ENCODE data around the gene PTH2.
"Not testable (repeated sequence)": the region's sequence is repeated elsewhere in the genome, so short reads cannot be mapped to it uniquely, and the experiment has no call there.

DNA sequence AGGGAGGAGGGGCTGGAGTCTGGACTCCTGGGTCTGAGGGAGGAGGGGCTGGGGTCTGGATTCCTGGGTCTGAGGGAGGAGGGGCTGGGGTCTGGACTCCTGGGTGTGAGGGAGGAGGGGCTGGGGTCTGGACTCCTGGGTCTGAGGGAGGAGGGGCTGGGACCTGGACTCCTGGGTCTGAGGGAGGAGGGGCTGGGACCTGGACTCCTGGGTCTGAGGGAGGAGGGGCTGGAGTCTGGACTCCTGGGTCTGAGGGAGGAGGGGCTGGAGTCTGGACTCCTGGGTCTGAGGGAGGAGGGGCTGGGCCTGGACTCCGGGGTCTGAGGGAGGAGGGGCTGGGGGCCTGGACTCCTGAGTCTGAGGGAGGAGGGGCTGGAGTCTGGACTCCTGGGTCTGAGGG lies 37.9 kb upstream of the PTH2 start:
- TF ChIP-seq, protein P1, sequence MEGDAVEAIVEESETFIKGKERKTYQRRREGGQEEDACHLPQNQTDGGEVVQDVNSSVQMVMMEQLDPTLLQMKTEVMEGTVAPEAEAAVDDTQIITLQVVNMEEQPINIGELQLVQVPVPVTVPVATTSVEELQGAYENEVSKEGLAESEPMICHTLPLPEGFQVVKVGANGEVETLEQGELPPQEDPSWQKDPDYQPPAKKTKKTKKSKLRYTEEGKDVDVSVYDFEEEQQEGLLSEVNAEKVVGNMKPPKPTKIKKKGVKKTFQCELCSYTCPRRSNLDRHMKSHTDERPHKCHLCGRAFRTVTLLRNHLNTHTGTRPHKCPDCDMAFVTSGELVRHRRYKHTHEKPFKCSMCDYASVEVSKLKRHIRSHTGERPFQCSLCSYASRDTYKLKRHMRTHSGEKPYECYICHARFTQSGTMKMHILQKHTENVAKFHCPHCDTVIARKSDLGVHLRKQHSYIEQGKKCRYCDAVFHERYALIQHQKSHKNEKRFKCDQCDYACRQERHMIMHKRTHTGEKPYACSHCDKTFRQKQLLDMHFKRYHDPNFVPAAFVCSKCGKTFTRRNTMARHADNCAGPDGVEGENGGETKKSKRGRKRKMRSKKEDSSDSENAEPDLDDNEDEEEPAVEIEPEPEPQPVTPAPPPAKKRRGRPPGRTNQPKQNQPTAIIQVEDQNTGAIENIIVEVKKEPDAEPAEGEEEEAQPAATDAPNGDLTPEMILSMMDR (IDR thresholded peaks at IDR 0.05 in 2 of 3, conservative IDR thresholded peaks at IDR 0.05 in 1 of 3; ENCODE audit: control insufficient read depth in 2 of 3, extremely low read depth in 1 of 3, insufficient read depth in 1 of 3, low read depth in 3 of 3, low read length in 3 of 3), result not testable (repeated sequence)
- TF ChIP-seq CEBPB (IDR thresholded peaks at IDR 0.05; ENCODE audit: borderline replicate concordance in 1 of 2, low read depth in 2 of 2, low read length in 2 of 2); MEF2B (IDR thresholded peaks at IDR 0.05; ENCODE audit: partially characterized antibody, poor library complexity, severe bottlenecking); BRCA1 (IDR thresholded peaks at IDR 0.05; ENCODE audit: low read depth, low read length); STAT3 (IDR thresholded peaks at IDR 0.05; ENCODE audit: low read depth, low read length); EGR1 (IDR thresholded peaks at IDR 0.05; ENCODE audit: borderline replicate concordance in 1 of 2, low read depth in 2 of 2, low read length in 2 of 2); FOXM1 (IDR thresholded peaks at IDR 0.05; ENCODE audit: low read depth, low read length): not testable (repeated sequence)
- TF ChIP-seq, protein P2, sequence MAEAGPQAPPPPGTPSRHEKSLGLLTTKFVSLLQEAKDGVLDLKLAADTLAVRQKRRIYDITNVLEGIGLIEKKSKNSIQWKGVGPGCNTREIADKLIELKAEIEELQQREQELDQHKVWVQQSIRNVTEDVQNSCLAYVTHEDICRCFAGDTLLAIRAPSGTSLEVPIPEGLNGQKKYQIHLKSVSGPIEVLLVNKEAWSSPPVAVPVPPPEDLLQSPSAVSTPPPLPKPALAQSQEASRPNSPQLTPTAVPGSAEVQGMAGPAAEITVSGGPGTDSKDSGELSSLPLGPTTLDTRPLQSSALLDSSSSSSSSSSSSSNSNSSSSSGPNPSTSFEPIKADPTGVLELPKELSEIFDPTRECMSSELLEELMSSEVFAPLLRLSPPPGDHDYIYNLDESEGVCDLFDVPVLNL (IDR thresholded peaks at IDR 0.05; ENCODE audit: low read depth, low read length), result not testable (repeated sequence)

Measured in GM12878 (cell line).